Fibroblast of the aortic adventitia (primary cell): ENCODE measurements around the gene ARHGEF7. TPM values are rescaled to one million over a fixed set of nuclear protein-coding genes. Genes with fewer than 3 reads are reported as not detected.

Experiments
- DNase-seq: peaks from one replicate; pipeline ENCODE4 v3.0.0-alpha.2; 2010; ENCODE audit warnings: low read depth
- H3K4me3 ChIP-seq: 2 replicates; pipeline ENCODE4 v1.5.1; 2011; ENCODE audit warnings: low read depth, mild to moderate bottlenecking, control low read depth, low read length, moderate library complexity
- total RNA-seq: library from RNA; depleted of rRNA; stranded (reverse); fragments of >200 nt; gene quantifications from 2 replicates; pipeline ENCODE4 v1.2.3, GENCODE V29; 2012; ENCODE audit warnings: low replicate concordance
- TF ChIP-seq, protein P1 (sequence below): IDR thresholded peaks from 2 replicates; pipeline ENCODE4 v1.5.1; 2011; ENCODE audit warnings: mild to moderate bottlenecking, low read length, control low read depth, inconsistent platforms; ENCODE audit not compliant: insufficient read depth

Gene ARHGEF7
- total RNA-seq, 1 donor = 35.9 TPM

DNA sequence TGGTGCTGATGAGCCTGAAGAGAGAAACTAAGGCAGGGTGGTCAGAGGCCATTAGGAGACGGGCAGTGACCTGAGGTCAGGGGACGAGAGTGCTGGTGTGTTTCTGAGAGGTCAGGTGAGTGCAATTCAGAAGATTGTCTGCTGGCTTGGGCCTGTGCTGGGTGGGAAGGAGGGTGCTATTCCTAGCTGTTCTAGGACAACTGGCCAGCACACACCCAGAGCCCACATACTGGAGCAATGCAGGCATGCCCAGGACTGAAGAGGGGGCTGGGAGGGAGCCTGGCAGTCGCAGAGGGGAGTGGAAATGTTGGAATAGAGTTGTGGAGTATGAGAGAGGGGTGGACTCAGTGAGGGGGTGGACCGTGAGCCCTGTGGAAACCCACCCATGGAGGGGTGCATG is 16.5 kb downstream of the ARHGEF7 start:
- TF ChIP-seq, protein P1, sequence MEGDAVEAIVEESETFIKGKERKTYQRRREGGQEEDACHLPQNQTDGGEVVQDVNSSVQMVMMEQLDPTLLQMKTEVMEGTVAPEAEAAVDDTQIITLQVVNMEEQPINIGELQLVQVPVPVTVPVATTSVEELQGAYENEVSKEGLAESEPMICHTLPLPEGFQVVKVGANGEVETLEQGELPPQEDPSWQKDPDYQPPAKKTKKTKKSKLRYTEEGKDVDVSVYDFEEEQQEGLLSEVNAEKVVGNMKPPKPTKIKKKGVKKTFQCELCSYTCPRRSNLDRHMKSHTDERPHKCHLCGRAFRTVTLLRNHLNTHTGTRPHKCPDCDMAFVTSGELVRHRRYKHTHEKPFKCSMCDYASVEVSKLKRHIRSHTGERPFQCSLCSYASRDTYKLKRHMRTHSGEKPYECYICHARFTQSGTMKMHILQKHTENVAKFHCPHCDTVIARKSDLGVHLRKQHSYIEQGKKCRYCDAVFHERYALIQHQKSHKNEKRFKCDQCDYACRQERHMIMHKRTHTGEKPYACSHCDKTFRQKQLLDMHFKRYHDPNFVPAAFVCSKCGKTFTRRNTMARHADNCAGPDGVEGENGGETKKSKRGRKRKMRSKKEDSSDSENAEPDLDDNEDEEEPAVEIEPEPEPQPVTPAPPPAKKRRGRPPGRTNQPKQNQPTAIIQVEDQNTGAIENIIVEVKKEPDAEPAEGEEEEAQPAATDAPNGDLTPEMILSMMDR = no peak

DNA sequence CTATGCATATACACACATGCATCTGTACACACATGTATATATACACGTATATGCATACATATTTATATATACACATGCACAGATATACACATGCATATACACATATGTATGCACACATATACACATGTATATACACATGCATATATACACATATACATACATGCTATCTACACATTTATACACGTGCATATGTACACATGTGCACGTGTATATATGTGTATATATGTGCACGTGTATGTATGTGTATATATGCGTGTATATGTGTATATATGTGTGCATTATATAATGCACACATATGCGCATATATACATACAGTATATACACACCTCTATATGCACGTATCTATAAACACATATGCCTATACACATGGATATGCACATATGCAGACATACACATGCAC is 17.8 kb downstream of the ARHGEF7 start:
- DNase-seq = no peak
- TF ChIP-seq, protein P1 = no peak
- no peak overlapping the region for H3K4me3 ChIP-seq

More for the DNA sequence above, 16.5 kb downstream of the ARHGEF7 start:
- H3K4me3 ChIP-seq = no peak overlapping the region
- DNase-seq = no peak

DNA sequence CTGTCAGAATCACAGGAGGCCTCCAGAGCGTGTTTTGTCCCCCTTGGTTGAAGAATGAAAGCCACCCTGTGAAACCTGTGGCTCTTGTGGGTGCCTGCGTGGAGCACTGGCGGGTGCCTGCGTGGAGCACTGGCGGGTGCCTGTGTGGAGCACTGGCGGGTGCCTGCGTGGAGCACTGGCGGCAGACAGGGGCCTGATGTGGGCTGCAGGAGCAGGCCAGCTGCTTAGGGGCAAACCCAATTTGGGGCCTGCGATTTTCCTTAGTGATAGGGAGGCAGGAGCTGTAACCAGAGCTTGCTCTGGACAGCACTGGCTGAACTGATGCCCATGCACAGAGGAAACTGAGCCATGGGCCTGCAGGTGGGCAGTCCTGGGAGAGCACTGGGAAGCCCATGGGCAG is 24.3 kb downstream of the ARHGEF7 start:
- no peak for DNase-seq
- no peak overlapping the region for H3K4me3 ChIP-seq

DNA sequence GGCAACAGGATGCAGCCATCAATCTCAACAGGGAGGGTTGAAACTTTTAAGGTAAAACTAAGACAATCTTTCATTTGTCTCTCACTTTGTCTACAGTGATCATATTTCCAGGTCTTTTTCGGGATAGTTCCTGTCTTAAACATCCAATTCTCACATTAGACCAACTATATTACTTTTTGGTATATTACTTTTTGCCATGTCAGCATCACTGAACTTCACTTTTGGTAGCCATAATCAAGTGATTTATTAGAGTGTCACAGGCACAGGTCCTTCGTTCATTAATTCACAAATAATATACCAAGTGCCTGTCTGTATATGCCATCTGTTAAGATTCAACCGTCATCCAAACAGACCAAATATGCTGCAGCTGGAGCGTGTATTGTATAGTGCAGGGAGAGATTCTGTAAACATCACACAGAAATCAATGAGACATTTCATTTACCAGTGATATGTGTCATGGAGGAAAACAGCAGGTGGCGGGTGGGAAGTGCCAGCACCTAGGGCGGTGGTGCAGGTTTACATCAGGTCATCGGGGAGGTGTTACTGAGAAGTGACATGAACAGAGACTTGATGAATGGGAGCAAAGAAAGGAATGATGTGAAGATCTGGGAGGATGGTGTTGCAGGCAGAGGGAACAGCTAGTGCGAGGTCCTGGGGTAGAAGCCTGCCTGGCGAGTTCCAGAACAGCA is 24.9 kb downstream of the ARHGEF7 start:
- H3K4me3 ChIP-seq = no peak overlapping the region
- TF ChIP-seq, protein P1 = no peak
- no peak for DNase-seq

More for the DNA sequence above, 24.3 kb downstream of the ARHGEF7 start:
- TF ChIP-seq, protein P1 = no peak

- TF ChIP-seq, protein P1 = no peak
- H3K4me3 ChIP-seq = no peak overlapping the region
- no peak for DNase-seq
Measured at GRCh38 chr13:111140562-111141105, 25.5 kb downstream of the ARHGEF7 start.

DNA sequence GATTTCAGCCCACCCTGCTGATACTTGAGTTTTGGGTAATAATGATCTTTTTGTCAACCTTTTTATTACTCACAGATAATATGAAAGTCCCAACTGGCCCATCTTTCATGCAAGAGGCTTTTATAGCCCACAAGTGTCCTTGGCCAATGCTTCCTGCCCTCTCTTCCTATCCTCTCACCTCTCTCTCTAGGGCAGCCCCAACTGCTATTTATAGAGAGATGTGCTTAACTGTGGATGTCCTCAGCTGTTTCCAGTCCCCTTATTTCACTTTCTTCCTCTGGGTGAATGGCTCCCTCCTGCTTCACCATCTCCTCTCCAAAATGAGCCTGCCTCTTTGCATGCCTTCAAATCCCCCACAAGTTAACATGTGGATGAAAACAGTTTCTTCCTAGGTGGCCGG is 27.4 kb downstream of the ARHGEF7 start:
- no peak for DNase-seq
- TF ChIP-seq, protein P1 = no peak
- no peak overlapping the region for H3K4me3 ChIP-seq
